ENCODE data around the gene AMH.

DNA sequence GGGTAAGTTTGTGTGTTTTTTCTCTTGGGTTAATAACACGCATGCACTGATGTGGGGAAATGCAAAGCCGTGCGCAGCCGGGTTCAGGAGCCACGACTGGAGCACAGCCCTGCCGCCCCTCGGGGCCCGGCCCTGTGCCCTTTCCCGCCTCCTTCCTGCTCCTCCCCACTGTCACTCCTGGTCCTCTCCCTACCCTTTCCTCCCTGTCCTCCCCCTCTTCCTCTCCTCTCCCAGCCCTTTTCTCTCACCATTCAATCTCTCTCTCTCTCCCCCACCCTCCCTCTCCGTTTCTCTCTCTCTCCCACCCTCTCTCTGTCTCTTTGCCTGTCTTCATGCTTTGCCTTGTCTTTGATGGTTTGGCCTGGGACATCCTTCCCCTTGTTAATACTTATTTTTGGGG, 40.1 kb upstream of the AMH start:
- TF ChIP-seq POLR2A (IDR thresholded peaks at IDR 0.05) = no peak
- no peak for TF ChIP-seq POLR2AphosphoS5 (IDR thresholded peaks at IDR 0.05)
